Measurements from ENCODE around the gene FRMD4A. TPM values are rescaled to one million over a fixed set of nuclear protein-coding genes. Genes with fewer than 3 reads are reported as not detected.
"Not testable (repeated sequence)": the region's sequence is repeated elsewhere in the genome, so short reads cannot be mapped to it uniquely, and the experiment has no call there.

Gene FRMD4A
- total RNA-seq, 1 experiment from 2014 or later: 17.1 TPM

- no peak for DNase-seq
- no peaks in the 10 kb centered on the region for H3K36me3 ChIP-seq
- H3K27ac ChIP-seq: no peak overlapping the region
- no peaks in the 10 kb centered on the region for H3K27me3 ChIP-seq
- H3K4me3 ChIP-seq: no peak overlapping the region
- H3K4me1 ChIP-seq: no peaks in the 10 kb centered on the region
- no peaks in the 10 kb centered on the region for H3K9me3 ChIP-seq (replicated peaks)
Measured at GRCh38 chr10:13848520-13849445, 481.9 kb downstream of the FRMD4A start.

- DNase-seq: no peak
- Histone ChIP-seq H3K36me3 (no peaks in the 10 kb centered on the region), H3K27me3 (no peaks in the 10 kb centered on the region), H3K9me3 (replicated peaks) (no peaks in the 10 kb centered on the region), H3K4me3 (no peak overlapping the region), H3K4me1 (no peaks in the 10 kb centered on the region), H3K27ac (no peak overlapping the region)
Measured at GRCh38 chr10:13847201-13847631, 483.5 kb downstream of the FRMD4A start.

GRCh38 chr10:13845897-13846296 is 484.8 kb downstream of the FRMD4A start:
- H3K27me3 ChIP-seq: no peaks in the 10 kb centered on the region
- H3K4me3 ChIP-seq: no peak overlapping the region
- H3K36me3 ChIP-seq: no peaks in the 10 kb centered on the region
- H3K9me3 ChIP-seq (replicated peaks): no peaks in the 10 kb centered on the region
- no peak for DNase-seq
- no peak overlapping the region for H3K27ac ChIP-seq
- no peaks in the 10 kb centered on the region for H3K4me1 ChIP-seq

- no peaks in the 10 kb centered on the region for H3K27me3 ChIP-seq
Measured at GRCh38 chr10:13844651-13845050, 486.1 kb downstream of the FRMD4A start.

GRCh38 chr10:13842117-13842516 is 488.6 kb downstream of the FRMD4A start:
- H3K4me1 ChIP-seq: no peaks in the 10 kb centered on the region
- no peaks in the 10 kb centered on the region for H3K9me3 ChIP-seq (replicated peaks)
- no peak for DNase-seq
- H3K36me3 ChIP-seq: no peaks in the 10 kb centered on the region
- no peak overlapping the region for H3K4me3 ChIP-seq
- H3K27me3 ChIP-seq: no peaks in the 10 kb centered on the region
- H3K27ac ChIP-seq: no peak overlapping the region

More at GRCh38 chr10:13844651-13845050, 486.1 kb downstream of the FRMD4A start:
- H3K4me1 ChIP-seq: no peaks in the 10 kb centered on the region
- DNase-seq: no peak
- no peak overlapping the region for H3K27ac ChIP-seq
- no peaks in the 10 kb centered on the region for H3K9me3 ChIP-seq (replicated peaks)
- H3K36me3 ChIP-seq: no peaks in the 10 kb centered on the region
- no peak overlapping the region for H3K4me3 ChIP-seq

GRCh38 chr10:13840036-13840435 is 490.7 kb downstream of the FRMD4A start:
- H3K4me3 ChIP-seq: no peak overlapping the region
- H3K27ac ChIP-seq: no peak overlapping the region
- no peak for DNase-seq
- H3K4me1 ChIP-seq: no peaks in the 10 kb centered on the region
- no peaks in the 10 kb centered on the region for H3K36me3 ChIP-seq
- H3K9me3 ChIP-seq (replicated peaks): no peaks in the 10 kb centered on the region
- no peaks in the 10 kb centered on the region for H3K27me3 ChIP-seq

GRCh38 chr10:13839430-13839990 is 491.2 kb downstream of the FRMD4A start:
- Histone ChIP-seq H3K9me3 (replicated peaks) (no peaks in the 10 kb centered on the region), H3K27ac (no peak overlapping the region)
- no peak for DNase-seq

GRCh38 chr10:13839030-13839429 is 491.7 kb downstream of the FRMD4A start:
- Histone ChIP-seq H3K36me3 (no peaks in the 10 kb centered on the region), H3K27me3 (no peaks in the 10 kb centered on the region), H3K4me1 (no peaks in the 10 kb centered on the region), H3K4me3 (no peak overlapping the region), H3K27ac (no peak overlapping the region), H3K9me3 (replicated peaks) (no peaks in the 10 kb centered on the region)
- DNase-seq: no peak

More at GRCh38 chr10:13839430-13839990, 491.2 kb downstream of the FRMD4A start:
- Histone ChIP-seq H3K4me3 (no peak overlapping the region), H3K27me3 (no peaks in the 10 kb centered on the region), H3K4me1 (no peaks in the 10 kb centered on the region), H3K36me3 (no peaks in the 10 kb centered on the region)

- DNase-seq: no peak
- Histone ChIP-seq H3K4me1 (no peaks in the 10 kb centered on the region), H3K27me3 (no peaks in the 10 kb centered on the region), H3K9me3 (replicated peaks) (no peaks in the 10 kb centered on the region), H3K27ac (no peak overlapping the region), H3K36me3 (no peaks in the 10 kb centered on the region), H3K4me3 (no peak overlapping the region)
Measured at GRCh38 chr10:13837966-13838365, 492.8 kb downstream of the FRMD4A start.

- H3K4me3 ChIP-seq: no peak overlapping the region
- no peaks in the 10 kb centered on the region for H3K36me3 ChIP-seq
- H3K27ac ChIP-seq: no peak overlapping the region
- no peaks in the 10 kb centered on the region for H3K9me3 ChIP-seq (replicated peaks)
- DNase-seq: peak in 1 of 2 experiments; percentile 13
- no peaks in the 10 kb centered on the region for H3K27me3 ChIP-seq
- no peaks in the 10 kb centered on the region for H3K4me1 ChIP-seq
Measured at GRCh38 chr10:13834581-13835286, 496.0 kb downstream of the FRMD4A start.

GRCh38 chr10:13831711-13832141 is 499.0 kb downstream of the FRMD4A start:
- Histone ChIP-seq H3K27me3 (no peaks in the 10 kb centered on the region), H3K9me3 (replicated peaks) (no peaks in the 10 kb centered on the region), H3K27ac (no peak overlapping the region), H3K4me1 (no peaks in the 10 kb centered on the region), H3K36me3 (no peaks in the 10 kb centered on the region), H3K4me3 (no peak overlapping the region)
- DNase-seq: no peak

GRCh38 chr10:13830385-13830784 is 500.3 kb downstream of the FRMD4A start:
- H3K27ac ChIP-seq: no peak overlapping the region
- H3K9me3 ChIP-seq (replicated peaks): no peaks in the 10 kb centered on the region
- no peaks in the 10 kb centered on the region for H3K4me1 ChIP-seq
- H3K4me3 ChIP-seq: no peak overlapping the region
- H3K27me3 ChIP-seq: no peaks in the 10 kb centered on the region
- no peaks in the 10 kb centered on the region for H3K36me3 ChIP-seq
- no peak for DNase-seq

GRCh38 chr10:13829790-13830189 is 500.9 kb downstream of the FRMD4A start:
- no peaks in the 10 kb centered on the region for H3K9me3 ChIP-seq (replicated peaks)
- no peaks in the 10 kb centered on the region for H3K36me3 ChIP-seq
- H3K27ac ChIP-seq: no peak overlapping the region
- H3K27me3 ChIP-seq: no peaks in the 10 kb centered on the region
- DNase-seq: no peak
- no peaks in the 10 kb centered on the region for H3K4me1 ChIP-seq
- H3K4me3 ChIP-seq: no peak overlapping the region

- not testable (repeated sequence) for DNase-seq; H3K9me3 ChIP-seq (replicated peaks); H3K4me1 ChIP-seq; H3K36me3 ChIP-seq; H3K27me3 ChIP-seq; H3K27ac ChIP-seq; H3K4me3 ChIP-seq
Measured at GRCh38 chr10:13828284-13828683, 502.4 kb downstream of the FRMD4A start.
